Aorta (tissue), 5 donors: ENCODE results near the gene RNASE8. TPM values are rescaled to one million over a fixed set of nuclear protein-coding genes. Genes with fewer than 3 reads are reported as not detected.

ENCODE experiments used
- ATAC-seq: fragments of 200-7000 bp; cut with Tn5 transposase; one replicate; pipeline ENCODE4 v1.9.1; 2022; ENCODE audit warnings: moderate library complexity; ENCODE audit not compliant: low FRiP score
- DNase-seq, 2 donors: peaks; one replicate each; pipeline ENCODE4 v3.0.0-alpha.2; 2020
- H3K27ac ChIP-seq, 2 donors: one replicate each; pipeline ENCODE4 v1.5.1; 2013; ENCODE audit warnings: low read length in 2 of 2, mild to moderate bottlenecking in 2 of 2, moderate library complexity in 2 of 2, control low read depth in 1 of 2, inconsistent platforms in 1 of 2, low read depth in 1 of 2
- H3K27me3 ChIP-seq, 2 donors: one replicate each; pipeline ENCODE4 v1.6.1; 2013; ENCODE audit warnings: control low read depth in 1 of 2, low read length in 1 of 2, mild to moderate bottlenecking in 1 of 2, moderate library complexity in 1 of 2; ENCODE audit not compliant: insufficient read depth in 2 of 2, control insufficient read depth in 1 of 2
- H3K36me3 ChIP-seq, 2 donors: one replicate each; pipeline ENCODE4 v1.6.1; 2013; ENCODE audit warnings: control low read depth in 1 of 2, low read length in 1 of 2, mild to moderate bottlenecking in 1 of 2; ENCODE audit not compliant: insufficient read depth in 2 of 2, control insufficient read depth in 1 of 2
- H3K4me1 ChIP-seq, 2 donors: one replicate each; pipeline ENCODE4 v1.6.1; 2013; ENCODE audit warnings: low read length in 2 of 2, control low read depth in 1 of 2, mild to moderate bottlenecking in 1 of 2, moderate library complexity in 1 of 2; ENCODE audit not compliant: insufficient read depth in 2 of 2, control insufficient read depth in 1 of 2
- H3K4me3 ChIP-seq, 2 donors: one replicate each; pipeline ENCODE4 v1.5.1; 2013; ENCODE audit warnings: low read length in 2 of 2, control low read depth in 1 of 2, mild to moderate bottlenecking in 1 of 2
- H3K9me3 ChIP-seq: one replicate; pipeline ENCODE4 v1.6.1; 2013; ENCODE audit warnings: mild to moderate bottlenecking, low read length; ENCODE audit not compliant: control insufficient read depth
- whole genome bisulfite sequencing, 2 donors: extraction: QIAGEN DNeasy Blood & Tissue Kit; methylation state at CpG; one replicate each; pipeline ENCODE4 v1.1.7; 2013; 5-methylcytosine and 5-hydroxymethylcytosine counted together
- intact Hi-C, 2 donors: fragments of 100-400 bp; cut with DNase I; formaldehyde crosslinking; loops; one replicate each; pipeline versions ENCODE4 v1.14.2 to v1.15.0; 2022
- polyA plus RNA-seq, 2 donors: library from polyadenylated mRNA; stranded (reverse); fragments of 200-250 nt; gene quantifications; one replicate each; pipeline ENCODE4 v1.2.3, GENCODE V29; 2013
- total RNA-seq, 2 donors: library from RNA; stranded (reverse); fragmentation: NEBNext Ultra II Directional; extraction: Animal tissue kit (Norgen Biotek cat#: 25700); gene quantifications; one replicate each; pipeline ENCODE4 v1.2.1, GENCODE V29; 2021
- donor health status: healthy with polysubstance abuse.
- donor health status: Bipolar disorder and iron deficiency.
- donor health status: DM: no; HTN: no; CAD: no.
- donor health status: DM: no; HTN: no; CAD: no.
- donor health status: DM: yes; HTN: yes; CAD: no.

The RNASE8 gene
- total and polyA plus RNA-seq, 4 donors, result 1.00 TPM; not detected in 3

DNA sequence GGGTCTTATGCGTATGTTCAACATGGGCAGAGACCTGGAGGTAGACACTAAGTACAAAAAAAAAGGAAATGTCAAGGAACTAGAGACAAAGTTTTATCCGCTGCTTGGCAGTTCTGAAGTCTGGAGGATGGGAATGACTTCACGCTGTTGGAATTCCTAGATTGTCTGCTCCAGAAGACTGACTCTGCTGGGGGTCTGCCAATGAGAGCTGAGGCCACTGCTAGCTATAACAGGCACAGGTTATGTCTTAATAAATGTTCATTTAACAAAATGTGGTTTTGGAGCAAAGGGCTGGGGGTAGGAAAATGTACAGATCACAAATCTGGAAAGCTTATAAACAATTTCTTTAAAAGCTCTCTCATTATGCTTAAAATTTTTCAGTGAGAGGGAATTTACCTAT is 5.9 kb downstream of the RNASE8 start:
- H3K4me1 ChIP-seq, result no peaks in the 10 kb centered on the region
- ATAC-seq (no peak), DNase-seq (no peak)
- no peak overlapping the region for H3K4me3 ChIP-seq
- no peak overlapping the region for H3K27ac ChIP-seq
- intact Hi-C loops, result no loop called here
- H3K27me3 ChIP-seq, result no peaks in the 10 kb centered on the region
- no peaks in the 10 kb centered on the region for H3K9me3 ChIP-seq
- 43 to 48% methylated on average over 3 of the region's 3 CpGs for WGBS, 2 donors
- H3K36me3 ChIP-seq, result no peaks in the 10 kb centered on the region

GRCh38 chr14:21066882-21067502 is 9.4 kb downstream of the RNASE8 start:
- Histone ChIP-seq H3K27me3 (no peaks in the 10 kb centered on the region), H3K27ac (no peak overlapping the region), H3K9me3 (no peaks in the 10 kb centered on the region), H3K4me3 (no peak overlapping the region), H3K36me3 (no peaks in the 10 kb centered on the region), H3K4me1 (no peaks in the 10 kb centered on the region)
- WGBS, 2 donors, result 82 to 87% methylated on average over 7 of the region's 7 CpGs
- intact Hi-C loops, result no loop called here
- DNase-seq (no peak), ATAC-seq (no peak)

DNA sequence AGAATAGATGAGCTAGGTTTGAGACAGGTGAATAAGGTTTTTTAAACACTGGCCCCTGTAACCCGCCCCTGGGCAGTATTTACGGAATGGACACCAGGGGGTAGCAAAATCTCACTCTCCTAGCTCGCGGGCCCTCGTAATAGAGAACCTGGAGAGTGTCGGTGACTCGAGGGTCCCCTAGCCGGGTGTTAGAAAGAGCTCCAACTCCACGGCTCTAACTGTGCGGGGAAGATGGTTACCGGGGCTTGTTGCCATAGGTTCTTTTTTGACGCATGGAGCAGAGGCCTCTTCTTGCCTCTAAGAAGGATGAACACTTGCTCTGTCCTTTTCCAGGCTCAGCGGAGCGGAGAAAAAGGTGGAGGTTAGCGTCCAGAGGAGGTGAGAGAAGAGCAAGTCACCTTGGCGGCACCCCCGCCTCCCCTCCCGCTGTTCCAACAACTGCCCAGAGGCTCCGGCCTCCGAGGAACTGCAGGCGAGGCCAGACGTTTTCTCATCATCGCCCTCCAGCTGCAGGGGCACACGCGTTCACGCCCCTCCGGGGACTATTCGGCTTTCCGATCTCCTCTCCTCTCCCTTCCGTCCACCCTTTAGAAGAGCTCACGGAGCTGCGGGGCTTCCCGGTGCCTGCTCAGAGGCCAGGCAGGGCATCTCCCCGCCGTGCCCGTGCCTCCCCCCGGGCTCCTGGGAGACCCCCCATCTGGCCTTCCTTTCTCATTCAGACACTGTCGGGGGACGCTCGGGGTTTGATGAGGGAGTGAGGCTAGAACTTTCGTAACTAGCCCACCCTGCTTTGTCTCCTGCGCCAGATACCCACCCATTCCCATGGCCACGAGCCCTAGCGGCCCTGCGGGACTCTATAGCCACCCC is 11.1 kb downstream of the RNASE8 start:
- ATAC-seq, result peak; percentile 72

GRCh38 chr14:21069388-21070082 is 11.9 kb downstream of the RNASE8 start:
- H3K4me3 ChIP-seq, result peak overlapping the region; percentile 51 to 63
- intact Hi-C loops, result loop anchor here (1.0 to 10.0 kb wide), 5 partner anchors 23 to 315 kb away; partner anchors contain the start of gene SUPT16H (in 1 of the 2)
- ATAC-seq (peak; percentile 47), DNase-seq (peak in 1 of 2 donors; percentile 81)
- no peaks in the 10 kb centered on the region for H3K36me3 ChIP-seq
- no peaks in the 10 kb centered on the region for H3K27me3 ChIP-seq
- H3K9me3 ChIP-seq, result no peaks in the 10 kb centered on the region
- WGBS, 2 donors, result 1% methylated on average over 36 to 40 of the region's 40 CpGs
- peak overlapping the region in 1 of 2 donors; percentile 49 for H3K27ac ChIP-seq
- H3K4me1 ChIP-seq, result no peaks in the 10 kb centered on the region

More for the DNA sequence above, 11.1 kb downstream of the RNASE8 start:
- Histone ChIP-seq H3K9me3 (no peaks in the 10 kb centered on the region), H3K36me3 (no peaks in the 10 kb centered on the region), H3K4me1 (no peaks in the 10 kb centered on the region), H3K27me3 (no peaks in the 10 kb centered on the region), H3K4me3 (peak overlapping the region in 1 of 2 donors; percentile 15), H3K27ac (no peak overlapping the region)
- peak; percentile 67 to 82 for DNase-seq
- intact Hi-C loops, result loop anchor here (1.0 to 2.0 kb wide), 3 partner anchors 24 to 38 kb away; no protein-coding TSS in a partner anchor
- WGBS, 2 donors, result 1 to 3% methylated on average over 45 of the region's 45 CpGs

DNA sequence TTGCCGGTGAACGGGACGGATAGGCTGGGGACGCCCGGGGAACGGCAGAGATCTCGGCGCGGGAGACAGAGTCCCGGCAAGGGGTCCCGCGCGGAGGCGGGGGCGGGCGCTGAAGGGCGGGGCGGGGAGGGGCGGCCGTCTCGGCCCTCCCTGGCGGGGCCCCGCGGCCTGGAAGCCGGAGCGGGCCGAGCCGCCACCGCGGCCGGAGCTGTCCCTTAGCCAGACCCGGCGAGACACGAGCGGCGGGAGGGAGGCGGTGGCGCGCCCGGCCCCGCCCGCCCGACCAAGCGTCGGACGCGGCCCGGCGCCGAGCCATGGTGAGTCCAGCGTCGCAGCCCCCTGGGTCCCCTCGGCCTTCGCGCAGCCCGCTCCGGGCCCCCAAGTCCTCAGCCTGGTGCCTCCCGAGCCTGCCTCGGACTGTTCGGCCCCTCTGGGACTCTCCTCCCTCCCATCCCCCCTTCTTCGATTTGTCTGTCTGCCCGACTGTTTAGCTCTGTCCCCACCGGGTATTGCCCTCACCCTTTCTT is 12.5 kb downstream of the RNASE8 start, which contains the start of gene ARHGEF40:
TSS of gene ARHGEF40 (plus strand) at position 222 of the 527 bp plus-strand sequence. CDS start at position 315, 93 bp downstream.
- WGBS, 2 donors, result 0% methylated on average over 4 to 63 of the region's 63 CpGs
- intact Hi-C loops, result loop anchor here in 1 of 2 donors (1.0 to 10.0 kb wide), 2 partner anchors 34 to 315 kb away; partner anchors contain the start of gene SUPT16H
- no peaks in the 10 kb centered on the region for H3K9me3 ChIP-seq
- no peaks in the 10 kb centered on the region for H3K4me1 ChIP-seq
- no peaks in the 10 kb centered on the region for H3K36me3 ChIP-seq
- DNase-seq, result peak; percentile 75 to 91
- peak; percentile 81 for ATAC-seq
- no peaks in the 10 kb centered on the region for H3K27me3 ChIP-seq
- H3K27ac ChIP-seq, result peak within 1 kb of the TSS in 1 of 2 donors; percentile 49
- H3K4me3 ChIP-seq, result peak within 1 kb of the TSS; percentile 51 to 63

DNA sequence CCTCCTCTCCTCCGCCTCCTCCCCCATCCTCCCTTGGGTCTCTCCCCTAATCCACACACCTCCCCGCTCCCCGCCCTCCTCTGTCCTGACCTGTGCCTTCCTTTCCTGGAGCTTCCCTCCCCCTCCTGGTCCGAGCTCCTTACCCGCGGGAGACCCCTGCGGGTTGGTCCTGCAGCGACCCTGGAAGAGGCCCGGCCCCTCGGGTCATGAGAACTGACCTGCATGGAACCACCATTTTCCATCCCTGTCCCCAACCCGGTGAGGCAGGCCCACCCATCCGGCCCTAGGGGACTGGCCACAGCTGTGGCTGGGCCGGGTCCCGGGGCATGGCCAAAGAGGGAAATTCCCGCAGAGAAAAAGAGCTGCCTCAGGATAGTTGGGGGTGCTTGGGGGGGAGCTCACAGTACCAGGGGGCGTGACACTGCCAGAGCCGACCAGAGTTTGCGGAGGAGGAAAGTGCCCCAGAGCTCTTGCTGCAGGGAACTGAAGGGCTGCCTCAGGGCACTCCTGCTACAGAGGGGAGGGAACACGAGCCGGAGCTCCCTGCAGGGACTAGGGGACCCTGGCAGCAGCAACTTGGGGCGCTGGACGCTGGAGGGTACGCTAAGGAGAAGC is 13.1 kb downstream of the RNASE8 start:
- Histone ChIP-seq H3K27ac (peak overlapping the region in 1 of 2 donors; percentile 49), H3K9me3 (no peaks in the 10 kb centered on the region), H3K27me3 (no peaks in the 10 kb centered on the region), H3K36me3 (peaks cover 0 to 2% of the 10 kb centered on the region in 2 donors), H3K4me1 (no peaks in the 10 kb centered on the region), H3K4me3 (peak overlapping the region; percentile 51 to 63)
- peak; percentile 55 for ATAC-seq
- intact Hi-C loops, result loop anchor here in 1 of 2 donors (1.0 to 10.0 kb wide), 2 partner anchors 34 to 314 kb away; partner anchors contain the start of gene SUPT16H
- 1 to 2% methylated on average over 22 to 23 of the region's 23 CpGs for WGBS, 2 donors
- DNase-seq, result peak; percentile 66 to 82

GRCh38 chr14:21071225-21072030 is 13.8 kb downstream of the RNASE8 start:
- ATAC-seq, result peak; percentile 88
- H3K4me3 ChIP-seq, result peak overlapping the region; percentile 51 to 63
- no peaks in the 10 kb centered on the region for H3K9me3 ChIP-seq
- DNase-seq, result peak; percentile 96
- H3K4me1 ChIP-seq, result no peaks in the 10 kb centered on the region
- intact Hi-C loops, result loop anchor here in 1 of 2 donors (10.0 kb wide), 1 partner anchor 313 kb away; the partner anchor contains the start of gene SUPT16H
- no peaks in the 10 kb centered on the region for H3K27me3 ChIP-seq
- H3K27ac ChIP-seq, result peak overlapping the region; percentile 34 to 49
- peaks cover 0 to 2% of the 10 kb centered on the region in 2 donors for H3K36me3 ChIP-seq
- 0 to 1% methylated on average over 29 to 37 of the region's 37 CpGs for WGBS, 2 donors
